ENCODE data around the gene KLHL6.
"Not testable (repeated sequence)": the region's sequence is repeated elsewhere in the genome, so short reads cannot be mapped to it uniquely, and the experiment has no call there.

The KLHL6 gene

DNA sequence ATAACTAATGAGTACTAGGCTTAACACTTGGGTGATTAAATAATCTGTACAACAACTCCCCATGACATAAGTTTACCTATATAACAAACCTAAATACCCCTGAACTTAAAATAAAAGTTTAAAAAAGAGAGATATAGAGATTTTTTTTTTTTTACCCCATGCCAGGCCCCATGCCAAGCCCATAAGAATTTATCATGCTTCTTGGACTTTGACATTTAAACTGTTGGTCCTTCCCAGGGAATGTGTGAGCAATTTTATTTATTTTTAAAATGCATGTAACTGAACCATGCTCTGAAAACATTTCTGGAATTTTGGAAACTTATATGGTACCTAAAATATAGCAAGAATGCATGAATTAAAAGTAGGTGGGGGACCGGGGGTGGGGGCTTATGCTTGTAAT is 26.3 kb downstream of the KLHL6 start:
- DNase-seq, result no peak

DNA sequence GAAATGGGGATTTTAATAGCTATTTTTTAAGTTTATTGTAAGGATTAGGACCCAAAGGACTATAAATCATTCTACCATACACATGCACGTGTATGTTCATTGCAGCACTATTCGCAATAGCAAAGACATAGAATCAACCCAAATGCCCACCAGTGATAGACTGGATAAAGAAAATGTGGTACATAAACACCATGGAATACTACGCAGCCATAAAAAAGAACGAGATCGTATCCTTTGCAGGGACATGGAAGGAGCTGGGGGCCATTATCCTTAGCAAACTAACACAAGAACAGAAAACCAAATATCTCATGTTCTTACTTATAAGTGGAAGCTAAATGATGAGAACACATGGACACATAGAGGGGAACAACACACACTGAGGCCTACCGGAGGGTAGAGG is 26.7 kb downstream of the KLHL6 start:
- DNase-seq, result not testable (repeated sequence)

DNA sequence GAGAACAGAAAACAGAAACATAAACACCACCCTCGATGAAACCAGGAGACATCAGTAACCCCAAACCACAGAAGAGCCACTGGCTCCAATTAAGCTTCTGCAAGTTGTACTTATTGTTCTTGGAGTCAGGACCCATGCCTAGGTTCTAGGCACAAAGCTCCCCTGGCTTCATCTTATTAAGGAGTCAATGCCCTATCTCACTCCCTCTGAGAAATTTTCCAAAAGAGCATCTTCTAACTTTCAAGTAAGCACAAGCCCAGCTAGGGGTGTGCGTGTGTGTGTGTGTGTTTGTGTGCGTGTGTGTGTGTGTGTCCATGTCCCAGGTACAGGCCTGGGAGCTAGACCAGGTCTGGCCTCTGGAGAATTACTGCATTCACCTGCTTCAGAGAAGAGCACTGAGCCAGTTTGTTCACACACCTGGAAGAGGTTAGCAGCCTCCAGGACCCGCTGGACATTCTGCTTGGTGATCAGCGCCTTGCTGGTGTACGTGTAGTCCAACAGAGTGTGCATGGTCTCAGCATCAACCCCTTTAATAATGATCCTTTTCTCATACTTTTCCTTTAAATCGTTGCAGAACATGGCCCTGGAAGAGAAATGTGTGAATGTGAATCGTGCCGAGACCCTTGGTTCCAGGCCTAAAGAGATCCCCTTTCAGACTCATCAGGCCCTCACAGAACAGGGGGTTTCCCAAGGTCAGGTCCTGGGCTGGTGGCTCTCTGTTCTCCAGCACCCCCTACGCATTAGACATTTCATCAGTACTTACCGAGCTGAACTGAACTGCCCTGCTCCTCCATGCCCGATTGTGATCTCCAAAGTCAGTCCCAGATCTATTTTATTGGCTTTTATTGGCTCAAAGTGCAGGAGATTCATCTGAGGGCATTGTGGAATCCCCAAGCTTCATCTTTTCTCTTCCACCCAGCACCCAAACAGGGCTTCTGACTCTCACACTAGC is 27.8 kb downstream of the KLHL6 start:
- DNase-seq, result no peak

GRCh38 chr3:183526838-183527427 is 28.6 kb downstream of the KLHL6 start:
- no peak for DNase-seq

DNA sequence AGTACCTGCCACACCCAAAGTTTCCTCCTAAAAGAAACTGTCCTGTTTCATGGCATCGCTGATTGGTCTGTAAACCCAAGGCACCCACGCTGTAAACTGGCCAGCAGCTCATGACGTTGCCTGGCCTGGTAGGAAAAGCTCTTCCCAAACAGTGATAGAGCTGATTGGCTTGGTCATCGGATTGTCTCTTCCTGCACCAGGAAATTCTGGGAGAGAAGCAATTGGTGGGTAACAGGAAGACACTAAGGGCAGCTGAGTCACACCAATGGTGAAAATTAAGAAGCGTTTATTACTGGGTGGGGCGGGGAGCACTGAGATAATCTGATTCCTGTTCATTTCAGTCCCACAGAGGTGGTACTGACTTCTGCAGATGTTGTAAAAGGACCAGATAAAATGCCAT is 31.0 kb downstream of the KLHL6 start:
- no peak for DNase-seq

GRCh38 chr3:183520741-183521556 is 34.6 kb downstream of the KLHL6 start:
- not testable (repeated sequence) for DNase-seq

DNA sequence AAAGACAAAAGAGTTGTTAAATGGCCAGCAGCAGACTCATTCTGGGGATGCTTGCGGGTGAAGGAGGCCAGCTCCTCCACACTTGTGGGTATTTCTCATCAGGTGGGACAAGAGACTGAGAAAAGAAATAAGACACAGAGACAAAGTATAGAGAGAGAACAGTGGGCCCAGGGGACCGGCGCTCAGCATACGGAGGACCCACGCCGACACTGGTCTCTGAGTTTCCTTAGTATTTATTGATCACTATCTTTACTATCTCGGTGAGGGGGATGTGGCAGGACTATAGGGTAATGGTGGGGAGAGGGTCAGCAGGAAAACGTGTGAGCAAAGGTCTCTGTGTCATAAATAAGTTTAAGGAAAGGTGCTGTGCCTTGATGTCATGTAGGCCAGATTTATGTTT is 35.2 kb downstream of the KLHL6 start:
- DNase-seq, result not testable (repeated sequence)

- no peak for DNase-seq
Measured at GRCh38 chr3:183519891-183520290, 35.6 kb downstream of the KLHL6 start.

- no peak for DNase-seq
Measured at GRCh38 chr3:183518491-183519251, 36.8 kb downstream of the KLHL6 start.

DNA sequence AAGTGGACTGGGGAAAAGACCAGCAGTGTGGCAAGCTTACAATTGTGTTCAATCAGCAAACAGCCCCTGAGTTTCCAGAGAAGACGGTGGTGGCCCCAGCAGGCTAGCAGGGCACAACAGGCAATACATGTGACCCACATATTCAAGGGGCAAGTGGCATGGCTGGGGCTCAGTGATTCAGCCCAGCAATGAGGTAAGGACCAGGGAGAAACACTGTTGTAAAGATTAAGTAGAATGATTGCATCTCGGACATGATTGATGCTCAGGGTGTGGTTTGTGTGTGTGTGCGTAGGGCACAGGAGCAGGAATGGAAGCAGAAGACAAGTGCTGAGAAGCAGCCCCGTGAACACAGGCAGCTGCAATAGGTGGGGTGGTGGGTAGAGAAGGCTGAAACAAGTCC is 37.9 kb downstream of the KLHL6 start:
- DNase-seq, result no peak

- peak; percentile 75 for DNase-seq
Measured at GRCh38 chr3:183515968-183516851, 39.3 kb downstream of the KLHL6 start.

DNA sequence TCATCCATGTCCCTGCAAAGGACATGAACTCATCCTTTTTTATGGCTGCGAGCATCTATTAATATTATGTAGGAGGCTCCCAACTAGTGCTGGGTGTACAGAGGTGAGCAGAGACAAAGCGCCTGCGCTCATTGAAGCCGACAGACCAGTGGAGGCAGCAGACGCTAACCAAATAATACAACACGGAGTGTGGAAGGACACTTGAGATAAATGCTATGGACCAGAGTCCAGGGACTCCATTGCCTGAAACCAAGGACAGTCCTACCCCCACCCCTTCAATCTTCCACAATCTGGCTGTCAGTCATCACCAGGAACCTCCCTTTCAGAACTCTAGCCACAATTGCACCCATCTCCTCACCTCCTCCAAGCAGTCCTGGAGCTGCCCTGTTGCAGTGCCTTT is 41.5 kb downstream of the KLHL6 start:
- DNase-seq, result no peak

DNA sequence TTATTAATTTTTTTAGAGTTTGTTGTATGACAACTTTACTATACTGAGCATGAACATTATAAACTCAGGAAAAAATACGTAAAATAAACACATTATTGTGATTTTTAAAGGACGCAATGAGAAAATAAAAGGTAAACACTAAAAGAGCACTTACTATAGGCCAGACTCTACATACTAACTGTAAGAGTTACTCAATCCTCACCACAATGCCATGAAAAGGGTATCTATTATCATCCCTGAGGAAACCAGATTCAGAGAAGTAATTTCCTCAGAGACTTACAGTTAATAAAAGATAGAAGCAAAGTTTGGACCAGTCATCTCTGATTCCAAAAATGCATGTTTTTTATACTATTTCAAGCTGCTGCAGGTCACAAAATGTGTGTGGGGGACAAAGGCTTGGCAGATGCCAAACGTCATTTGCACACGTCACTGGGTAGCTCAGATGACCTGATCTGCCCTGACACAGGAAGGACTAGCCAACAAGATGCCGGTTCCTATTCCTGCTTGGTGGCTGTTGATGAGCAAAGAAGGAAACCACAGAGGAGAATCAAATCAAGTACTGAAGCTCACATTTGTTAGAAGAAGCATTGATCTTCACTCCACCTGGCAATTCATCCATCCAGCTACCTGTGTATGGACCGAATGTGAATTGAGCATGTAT is 42.3 kb downstream of the KLHL6 start:
- DNase-seq, result peak; percentile 63

GRCh38 chr3:183511286-183512131 is 44.0 kb downstream of the KLHL6 start:
- DNase-seq, result not testable (repeated sequence)

DNA sequence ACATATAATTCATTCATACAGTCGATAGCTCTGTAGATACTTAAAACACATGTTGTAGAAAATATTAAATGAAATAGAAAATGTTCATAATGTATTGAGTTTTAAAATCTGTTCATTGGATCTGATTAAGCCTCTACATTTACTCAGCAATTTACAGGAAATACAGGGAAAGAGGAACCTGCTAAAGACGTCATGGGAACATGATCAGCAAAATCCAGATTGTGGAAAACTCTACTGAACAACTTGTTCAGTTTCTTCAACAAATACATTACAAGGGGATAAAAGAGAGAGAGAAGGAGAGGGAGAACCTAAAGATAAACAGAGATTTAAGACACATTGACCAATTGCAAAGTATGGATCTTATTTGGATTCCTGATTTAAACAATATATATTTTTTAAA is 46.7 kb downstream of the KLHL6 start:
- DNase-seq, result no peak

GRCh38 chr3:183507551-183507950 is 48.0 kb downstream of the KLHL6 start:
- DNase-seq, result no peak

GRCh38 chr3:183506674-183507320 is 48.7 kb downstream of the KLHL6 start:
- DNase-seq, result no peak

GRCh38 chr3:183504597-183504996 is 50.9 kb downstream of the KLHL6 start:
- DNase-seq, result no peak

DNA sequence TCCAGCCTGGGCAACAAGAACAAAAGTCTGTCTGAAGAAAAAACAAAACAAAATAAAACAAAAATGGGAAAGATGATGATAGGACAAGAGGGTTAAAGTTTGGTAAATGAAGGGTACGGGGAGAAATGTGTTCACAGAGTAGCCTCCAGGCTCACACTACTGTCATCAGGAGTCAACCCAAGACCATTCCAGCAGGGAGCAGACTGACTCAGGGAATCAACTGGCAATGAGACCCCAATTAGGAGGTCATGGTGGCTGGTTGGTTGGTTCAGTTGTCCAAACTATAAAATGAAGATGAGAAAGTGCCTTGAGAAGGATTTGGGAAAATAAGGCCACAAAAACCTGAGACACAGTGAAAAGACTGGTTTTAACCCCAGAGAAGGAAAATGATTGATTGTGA is 51.8 kb downstream of the KLHL6 start:
- no peak for DNase-seq

Data from CD4-positive, alpha-beta T cell treated with Interleukin-12 subunit alpha and Interleukin-12 subunit beta, for 1 hour (primary cell).